Memory B cell (primary cell): Measurements from ENCODE around the gene FUOM.
A peak's percentile ranks its signal among the peaks of the same experiment; 100 is the strongest.

Experiments used
- ATAC-seq: fragments of 150-1000 bp; cut with Tn5 transposase; 2 replicates; pipeline ENCODE4 v1.10.0; 2021; ENCODE audit warnings: low read depth, mild to moderate bottlenecking, moderate library complexity
- DNase-seq, 2 donors: peaks; one replicate each; pipeline ENCODE4 v3.0.0; 2022; ENCODE audit warnings: low spot score in 2 of 2
- H3K27ac Mint-ChIP-seq: one replicate; pipeline ENCODE4 v1.8.0; 2022; ENCODE audit warnings: mild to moderate bottlenecking, moderate library complexity, mixed read lengths
- H3K27me3 Mint-ChIP-seq: one replicate; pipeline ENCODE4 v1.8.0; 2022; ENCODE audit warnings: mixed read lengths
- H3K36me3 Mint-ChIP-seq: one replicate; pipeline ENCODE4 v1.8.0; 2022; ENCODE audit warnings: mild to moderate bottlenecking, mixed read lengths
- H3K4me1 Mint-ChIP-seq: one replicate; pipeline ENCODE4 v1.8.0; 2022; ENCODE audit warnings: mixed read lengths
- H3K4me3 Mint-ChIP-seq: one replicate; pipeline ENCODE4 v1.8.0; 2022; ENCODE audit warnings: mild to moderate bottlenecking, moderate library complexity, mixed read lengths
- H3K9me3 Mint-ChIP-seq: one replicate; pipeline ENCODE4 v1.8.0; 2022; ENCODE audit warnings: mixed read lengths

Gene FUOM

GRCh38 chr10:133357285-133358161, at the start of gene FUOM:
Gene FUOM, minus strand, starts transcription at chr10:133358019. Its CDS starts 12 bp downstream, at chr10:133358007.
- H3K27ac Mint-ChIP-seq, result peak within 1 kb of the TSS; percentile 35
- no peaks in the 10 kb centered on the region for H3K27me3 Mint-ChIP-seq
- peaks cover 3% of the 10 kb centered on the region for H3K36me3 Mint-ChIP-seq
- ATAC-seq, result peak; percentile 86
- peak; percentile 70 to 73 for DNase-seq
- no peaks in the 10 kb centered on the region for H3K9me3 Mint-ChIP-seq
- H3K4me3 Mint-ChIP-seq, result peak within 1 kb of the TSS; percentile 83
- H3K4me1 Mint-ChIP-seq, result peaks cover 13% of the 10 kb centered on the region

GRCh38 chr10:133405844-133406527, 48.2 kb upstream of the FUOM start:
- ATAC-seq, result peak; percentile 26
- DNase-seq, result no peak

GRCh38 chr10:133405272-133405671, 47.5 kb upstream of the FUOM start:
- DNase-seq (no peak), ATAC-seq (no peak)
- Mint-ChIP-seq H3K9me3 (no peaks in the 10 kb centered on the region), H3K4me1 (peaks cover 40% of the 10 kb centered on the region), H3K36me3 (peaks cover 46% of the 10 kb centered on the region), H3K27ac (peak overlapping the region; percentile 56), H3K4me3 (no peak overlapping the region), H3K27me3 (no peaks in the 10 kb centered on the region)

More at GRCh38 chr10:133405844-133406527, 48.2 kb upstream of the FUOM start:
- Mint-ChIP-seq H3K4me3 (peak overlapping the region; percentile 3), H3K27ac (peak overlapping the region; percentile 56), H3K27me3 (no peaks in the 10 kb centered on the region), H3K36me3 (peaks cover 48% of the 10 kb centered on the region), H3K9me3 (peaks cover 2% of the 10 kb centered on the region), H3K4me1 (peaks cover 35% of the 10 kb centered on the region)

GRCh38 chr10:133403784-133404183, 46.0 kb upstream of the FUOM start:
- Mint-ChIP-seq H3K27me3 (no peaks in the 10 kb centered on the region), H3K4me3 (no peak overlapping the region), H3K9me3 (no peaks in the 10 kb centered on the region), H3K36me3 (peaks cover 38% of the 10 kb centered on the region), H3K4me1 (peaks cover 36% of the 10 kb centered on the region), H3K27ac (no peak overlapping the region)
- DNase-seq (no peak), ATAC-seq (no peak)

- Mint-ChIP-seq H3K4me3 (no peak overlapping the region), H3K4me1 (peaks cover 36% of the 10 kb centered on the region), H3K9me3 (no peaks in the 10 kb centered on the region), H3K36me3 (peaks cover 37% of the 10 kb centered on the region), H3K27me3 (no peaks in the 10 kb centered on the region), H3K27ac (no peak overlapping the region)
- no peak for DNase-seq
- no peak for ATAC-seq
Observed at GRCh38 chr10:133403359-133403758, 45.5 kb upstream of the FUOM start.

GRCh38 chr10:133401981-133402725, 44.3 kb upstream of the FUOM start:
- no peak for ATAC-seq
- peaks cover 34% of the 10 kb centered on the region for H3K4me1 Mint-ChIP-seq
- H3K27ac Mint-ChIP-seq, result no peak overlapping the region
- H3K36me3 Mint-ChIP-seq, result peaks cover 36% of the 10 kb centered on the region
- no peaks in the 10 kb centered on the region for H3K27me3 Mint-ChIP-seq
- no peak for DNase-seq
- no peak overlapping the region for H3K4me3 Mint-ChIP-seq
- no peaks in the 10 kb centered on the region for H3K9me3 Mint-ChIP-seq

GRCh38 chr10:133401500-133401899, 43.7 kb upstream of the FUOM start:
- no peaks in the 10 kb centered on the region for H3K27me3 Mint-ChIP-seq
- peaks cover 37% of the 10 kb centered on the region for H3K4me1 Mint-ChIP-seq
- H3K27ac Mint-ChIP-seq, result peak overlapping the region; percentile 75
- ATAC-seq (no peak), DNase-seq (no peak)
- no peaks in the 10 kb centered on the region for H3K9me3 Mint-ChIP-seq
- H3K4me3 Mint-ChIP-seq, result peak overlapping the region; percentile 52
- H3K36me3 Mint-ChIP-seq, result peaks cover 35% of the 10 kb centered on the region

- no peaks in the 10 kb centered on the region for H3K9me3 Mint-ChIP-seq
- peak overlapping the region; percentile 52 for H3K4me3 Mint-ChIP-seq
- DNase-seq, result no peak
- H3K36me3 Mint-ChIP-seq, result peaks cover 35% of the 10 kb centered on the region
- H3K4me1 Mint-ChIP-seq, result peaks cover 33% of the 10 kb centered on the region
- peak; percentile 90 for ATAC-seq
- no peaks in the 10 kb centered on the region for H3K27me3 Mint-ChIP-seq
- peak overlapping the region; percentile 75 for H3K27ac Mint-ChIP-seq
Observed at GRCh38 chr10:133400624-133401424, 43.0 kb upstream of the FUOM start.

- Mint-ChIP-seq H3K4me1 (peaks cover 32% of the 10 kb centered on the region), H3K36me3 (peaks cover 34% of the 10 kb centered on the region), H3K9me3 (no peaks in the 10 kb centered on the region), H3K27ac (no peak overlapping the region), H3K27me3 (no peaks in the 10 kb centered on the region), H3K4me3 (no peak overlapping the region)
- no peak for DNase-seq
- ATAC-seq, result no peak
Observed at GRCh38 chr10:133399123-133399601, 41.3 kb upstream of the FUOM start.

- H3K27me3 Mint-ChIP-seq, result no peaks in the 10 kb centered on the region
- ATAC-seq (no peak), DNase-seq (no peak)
- H3K4me1 Mint-ChIP-seq, result peaks cover 27% of the 10 kb centered on the region
- H3K36me3 Mint-ChIP-seq, result peaks cover 27% of the 10 kb centered on the region
- no peak overlapping the region for H3K27ac Mint-ChIP-seq
- H3K4me3 Mint-ChIP-seq, result no peak overlapping the region
- no peaks in the 10 kb centered on the region for H3K9me3 Mint-ChIP-seq
Observed at GRCh38 chr10:133397938-133398337, 40.1 kb upstream of the FUOM start.

- Mint-ChIP-seq H3K9me3 (no peaks in the 10 kb centered on the region), H3K27ac (no peak overlapping the region), H3K4me1 (peaks cover 36% of the 10 kb centered on the region), H3K27me3 (no peaks in the 10 kb centered on the region), H3K4me3 (no peak overlapping the region), H3K36me3 (peaks cover 20% of the 10 kb centered on the region)
- DNase-seq (no peak), ATAC-seq (no peak)
Observed at GRCh38 chr10:133396035-133396624, 38.3 kb upstream of the FUOM start.

- Mint-ChIP-seq H3K4me3 (peak overlapping the region; percentile 89), H3K36me3 (peaks cover 17% of the 10 kb centered on the region)
Observed at GRCh38 chr10:133394801-133395221, 37.0 kb upstream of the FUOM start.

More at GRCh38 chr10:133394801-133395221, 37.0 kb upstream of the FUOM start:
- DNase-seq (no peak), ATAC-seq (no peak)
- H3K27me3 Mint-ChIP-seq, result no peaks in the 10 kb centered on the region
- H3K4me1 Mint-ChIP-seq, result peaks cover 40% of the 10 kb centered on the region
- H3K27ac Mint-ChIP-seq, result peak overlapping the region; percentile 84
- H3K9me3 Mint-ChIP-seq, result no peaks in the 10 kb centered on the region
